Measurements from ENCODE around the gene CAMKK1. TPM values are rescaled to one million over a fixed set of nuclear protein-coding genes. Genes with fewer than 3 reads are reported as not detected.

Gene CAMKK1
- polyA plus RNA-seq, 1 of the 3 experiments (the other 2 are of a cell fraction), result 6.8 TPM

- 89% methylated on average over 7 of the region's 7 CpGs for WGBS (ENCODE audit: low lambda C conversion rate)
- no peak overlapping the region for H2AFZ ChIP-seq (ENCODE audit: low read depth)
- POLR2A ChIA-PET, result no interaction called here
- H3K9me2 ChIP-seq, result no peaks in the 10 kb centered on the region
- H3K9me3 ChIP-seq, result no peaks in the 10 kb centered on the region
- H3K9ac ChIP-seq, result no peak overlapping the region
- H3K4me3 ChIP-seq (ENCODE audit: low read depth in 2 of 2, low read length in 1 of 2), result no peak overlapping the region
- H3K36me3 ChIP-seq (replicated peaks in 1 of 2; ENCODE audit: control insufficient read depth in 1 of 2, insufficient read depth in 2 of 2, low read length in 1 of 2), result peaks cover 0 to 5% of the 10 kb centered on the region in 2 experiments
- CTCF ChIA-PET, result interaction anchor here (1.6 to 5.0 kb wide), 2 partner anchors 18 to 36 kb away, joined by 3 to 38 read pairs; partner anchors contain the start of gene NCBP3
- no peak overlapping the region for H3K27ac ChIP-seq (ENCODE audit: low read depth in 2 of 2, low read length in 1 of 2)
- peaks cover 0 to 23% of the 10 kb centered on the region in 2 experiments; a peak in 1 of 4 replicates for H3K4me1 ChIP-seq (ENCODE audit: control insufficient read depth in 1 of 2, insufficient read depth in 2 of 2, low read depth in 1 of 2, low read length in 1 of 2)
- H4K20me1 ChIP-seq (ENCODE audit: insufficient read depth), result 0 out of 2 replicates have a peak, but pooled peaks cover 3% of the 10 kb centered on the region
- H3K79me2 ChIP-seq (ENCODE audit: insufficient read depth), result no peaks in the 10 kb centered on the region
- no peak for DNase-seq
- TF ChIP-seq RAD21 (IDR thresholded peaks at IDR 0.05; ENCODE audit: low read length) (no peak), NRF1 (IDR thresholded peaks at IDR 0.05; ENCODE audit: low read depth, low read length) (no peak), TAF1 (IDR thresholded peaks at IDR 0.05; ENCODE audit: borderline replicate concordance, low read depth, low read length) (no peak), YY1 (IDR thresholded peaks at IDR 0.05; ENCODE audit: low read depth) (no peak)
- no peaks in the 10 kb centered on the region for H3F3A ChIP-seq (replicated peaks; ENCODE audit: insufficient read depth)
- no peak overlapping the region for H3K4me2 ChIP-seq
- H3K27me3 ChIP-seq (ENCODE audit: insufficient read depth), result no peaks in the 10 kb centered on the region
These were observed 11.9 kb downstream of the CAMKK1 start for GRCh38 chr17:3880983-3881382.

- no peak overlapping the region for H3K4me3 ChIP-seq (ENCODE audit: low read depth in 2 of 2, low read length in 1 of 2)
- H3K4me1 ChIP-seq (ENCODE audit: control insufficient read depth in 1 of 2, insufficient read depth in 2 of 2, low read depth in 1 of 2, low read length in 1 of 2), result peaks cover 0 to 23% of the 10 kb centered on the region in 2 experiments; a peak in 1 of 4 replicates
- 86% methylated on average over 16 of the region's 25 CpGs for WGBS (ENCODE audit: low lambda C conversion rate)
- peak; percentile 70 for DNase-seq
- H3K36me3 ChIP-seq (replicated peaks in 1 of 2; ENCODE audit: control insufficient read depth in 1 of 2, insufficient read depth in 2 of 2, low read length in 1 of 2), result peaks cover 0 to 5% of the 10 kb centered on the region in 2 experiments
- POLR2A ChIA-PET, result interaction anchor here (1.0 to 1.8 kb wide), 2 partner anchors 11 to 34 kb away, joined by 4 to 9 read pairs; partner anchors contain the start of gene NCBP3
- H3K79me2 ChIP-seq (ENCODE audit: insufficient read depth), result no peaks in the 10 kb centered on the region
- H3K27ac ChIP-seq (ENCODE audit: low read depth in 2 of 2, low read length in 1 of 2), result peak overlapping the region in 1 of 2 experiments; percentile 73; a peak in 2 of 4 replicates
- H2AFZ ChIP-seq (ENCODE audit: low read depth), result no peak overlapping the region
- H3K9me2 ChIP-seq, result no peaks in the 10 kb centered on the region
- H3K27me3 ChIP-seq (ENCODE audit: insufficient read depth), result no peaks in the 10 kb centered on the region
- no peaks in the 10 kb centered on the region for H3F3A ChIP-seq (replicated peaks; ENCODE audit: insufficient read depth)
- H4K20me1 ChIP-seq (ENCODE audit: insufficient read depth), result no peaks in the 10 kb centered on the region
- H3K4me2 ChIP-seq, result no peak overlapping the region
- no peaks in the 10 kb centered on the region for H3K9me3 ChIP-seq
- H3K9ac ChIP-seq, result no peak overlapping the region
- no peak for TF ChIP-seq GABPA (IDR thresholded peaks at IDR 0.05; ENCODE audit: low read depth)
- no peak for TF ChIP-seq GATA2 (CRISPR knock-in tag; IDR thresholded peaks at IDR 0.05)
- TF ChIP-seq ZBTB33 (IDR thresholded peaks at IDR 0.05; ENCODE audit: borderline replicate concordance, low read depth), result no peak
- no peak for TF ChIP-seq TEAD4 (IDR thresholded peaks at IDR 0.05; ENCODE audit: borderline replicate concordance, insufficient read depth)
- no peak for TF ChIP-seq ELF1 (IDR thresholded peaks at IDR 0.05)
- no peak for TF ChIP-seq PBX3 (IDR thresholded peaks at IDR 0.05)
- no peak for TF ChIP-seq FOXM1 (IDR thresholded peaks at IDR 0.05; ENCODE audit: low read depth)
- TF ChIP-seq NFIC (IDR thresholded peaks at IDR 0.05; ENCODE audit: borderline replicate concordance), result no peak
- TF ChIP-seq RXRA (IDR thresholded peaks at IDR 0.05; ENCODE audit: borderline replicate concordance, low read depth), result no peak
- TF ChIP-seq POLR2AphosphoS5 (IDR thresholded peaks at IDR 0.05; ENCODE audit: low read depth, low read length), result no peak
- no peak for TF ChIP-seq EZH2phosphoT487 (IDR thresholded peaks at IDR 0.05; ENCODE audit: borderline replicate concordance, low read depth)
- no peak for TF ChIP-seq RFX5 (IDR thresholded peaks at IDR 0.05; ENCODE audit: low read length)
- TF ChIP-seq MAX (IDR thresholded peaks at IDR 0.05; ENCODE audit: low read depth), result no peak
- no peak for TF ChIP-seq SMC3 (IDR thresholded peaks at IDR 0.05; ENCODE audit: low read depth, low read length)
- CTCF ChIA-PET, result interaction anchor here (0.6 to 5.0 kb wide), 10 partner anchors 10 to 451 kb away, joined by 3 to 38 read pairs (median 3); partner anchors contain the start of gene NCBP3
These were observed 13.0 kb downstream of the CAMKK1 start for GRCh38 chr17:3879591-3880417.
